HepG2 (cell line): ENCODE measurements around the gene SGK1.

Experiments used
- BHLHE40 ChIP-seq: IDR thresholded peaks from 2 replicates; pipeline ENCODE4 v1.6.1; 2011; ENCODE audit warnings: low read length, improper control_type of control experiment
- ELF1 ChIP-seq: sonication (generic); formaldehyde crosslinking; IDR thresholded peaks from 2 replicates; pipeline ENCODE4 v1.4.0; 2020; ENCODE audit warnings: missing genetic modification reagents
- KLF9 ChIP-seq: IDR thresholded peaks from 2 replicates; pipeline ENCODE4 v1.6.1; 2016; ENCODE audit warnings: low read depth
- MAZ ChIP-seq, 2 experiments: sonication (generic) in 1 of 2; formaldehyde crosslinking in 1 of 2; IDR thresholded peaks; 2 replicates each; pipeline versions ENCODE4 v1.5.0 to v1.6.1; 2012 to 2020; ENCODE audit warnings: low read depth in 2 of 2, mild to moderate bottlenecking in 2 of 2, borderline replicate concordance in 1 of 2, improper control_type of control experiment in 1 of 2, low read length in 1 of 2, missing genetic modification reagents in 1 of 2, moderate library complexity in 1 of 2
- MYC ChIP-seq: sonication (generic); formaldehyde crosslinking; IDR thresholded peaks from 2 replicates; pipeline ENCODE4 v1.9.0; 2021; ENCODE audit warnings: missing genetic modification reagents, borderline replicate concordance
- NONO ChIP-seq, 2 experiments: fragments of 450-650 bp in 1 of 2; sonication (generic) in 1 of 2; formaldehyde crosslinking in 1 of 2; IDR thresholded peaks in 1 of 2; conservative IDR thresholded peaks in 1 of 2; 2 replicates each; pipeline versions ENCODE4 v1.6.1 to v1.8.0; 2017 to 2022; ENCODE audit warnings: mild to moderate bottlenecking in 1 of 2, missing genetic modification reagents in 1 of 2, moderate library complexity in 1 of 2
- SOX6 ChIP-seq, 2 experiments: fragments of 450-650 bp in 1 of 2; sonication (generic) in 1 of 2; formaldehyde crosslinking in 1 of 2; IDR thresholded peaks; 2 replicates each; pipeline versions ENCODE4 v1.4.0 to v1.6.1; 2017 to 2020; ENCODE audit warnings: antibody characterized with exemption in 1 of 2, mild to moderate bottlenecking in 1 of 2, missing genetic modification reagents in 1 of 2
- ZNF430 ChIP-seq: sonication (generic); formaldehyde crosslinking; IDR thresholded peaks from 2 replicates; pipeline ENCODE4 v1.9.0; 2021; ENCODE audit warnings: mild to moderate bottlenecking, missing genetic modification reagents
- ZNF644 ChIP-seq: IDR thresholded peaks from 2 replicates; pipeline ENCODE4 v1.6.1; 2016; ENCODE audit warnings: low read depth
- TF ChIP-seq, protein P1 (sequence below), 2 experiments: IDR thresholded peaks; 2 replicates each; pipeline ENCODE4 v1.6.1; 2011 to 2012; ENCODE audit warnings: low read length in 2 of 2, borderline replicate concordance in 1 of 2, low read depth in 1 of 2, mild to moderate bottlenecking in 1 of 2, moderate library complexity in 1 of 2
- TF ChIP-seq, protein P2 (sequence below): sonication (generic); formaldehyde crosslinking; IDR thresholded peaks from 2 replicates; pipeline ENCODE4 v1.5.0; 2020; ENCODE audit warnings: mild to moderate bottlenecking, missing genetic modification reagents, moderate library complexity
- TF ChIP-seq, protein P3 (sequence below): sonication (generic); formaldehyde crosslinking; IDR thresholded peaks from one replicate; pipeline ENCODE4 v1.5.1; 2020; ENCODE audit warnings: mild to moderate bottlenecking, missing genetic modification reagents; ENCODE audit errors: not compliant biosample characterization
- TF ChIP-seq, protein P4 (sequence below): sonication (generic); formaldehyde crosslinking; IDR thresholded peaks from 2 replicates; pipeline ENCODE4 v1.8.0; 2022; ENCODE audit warnings: mild to moderate bottlenecking, missing genetic modification reagents, borderline replicate concordance

DNA sequence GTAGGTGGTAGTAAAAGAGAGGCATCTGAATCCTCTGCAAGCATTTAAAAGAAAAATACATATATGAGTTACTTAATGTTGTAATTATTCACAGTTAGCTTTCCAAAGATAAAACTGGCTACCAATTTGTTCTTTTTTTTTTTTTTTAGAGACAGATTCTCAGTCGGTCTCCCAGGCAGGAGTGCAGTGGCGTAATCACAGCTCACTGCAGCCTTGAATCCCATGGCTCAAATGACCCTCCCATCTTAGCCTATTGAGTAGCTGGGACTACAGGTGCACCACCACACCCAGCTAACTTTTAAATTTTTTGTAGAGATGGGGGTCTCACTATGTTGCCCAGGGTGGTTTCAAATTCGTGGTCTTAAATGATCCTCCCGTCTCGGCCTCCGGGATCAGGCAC is 36.5 kb downstream of the SGK1 start:
- TF ChIP-seq MYC (CRISPR knock-in tag), result no peak
- TF ChIP-seq, protein P1, sequence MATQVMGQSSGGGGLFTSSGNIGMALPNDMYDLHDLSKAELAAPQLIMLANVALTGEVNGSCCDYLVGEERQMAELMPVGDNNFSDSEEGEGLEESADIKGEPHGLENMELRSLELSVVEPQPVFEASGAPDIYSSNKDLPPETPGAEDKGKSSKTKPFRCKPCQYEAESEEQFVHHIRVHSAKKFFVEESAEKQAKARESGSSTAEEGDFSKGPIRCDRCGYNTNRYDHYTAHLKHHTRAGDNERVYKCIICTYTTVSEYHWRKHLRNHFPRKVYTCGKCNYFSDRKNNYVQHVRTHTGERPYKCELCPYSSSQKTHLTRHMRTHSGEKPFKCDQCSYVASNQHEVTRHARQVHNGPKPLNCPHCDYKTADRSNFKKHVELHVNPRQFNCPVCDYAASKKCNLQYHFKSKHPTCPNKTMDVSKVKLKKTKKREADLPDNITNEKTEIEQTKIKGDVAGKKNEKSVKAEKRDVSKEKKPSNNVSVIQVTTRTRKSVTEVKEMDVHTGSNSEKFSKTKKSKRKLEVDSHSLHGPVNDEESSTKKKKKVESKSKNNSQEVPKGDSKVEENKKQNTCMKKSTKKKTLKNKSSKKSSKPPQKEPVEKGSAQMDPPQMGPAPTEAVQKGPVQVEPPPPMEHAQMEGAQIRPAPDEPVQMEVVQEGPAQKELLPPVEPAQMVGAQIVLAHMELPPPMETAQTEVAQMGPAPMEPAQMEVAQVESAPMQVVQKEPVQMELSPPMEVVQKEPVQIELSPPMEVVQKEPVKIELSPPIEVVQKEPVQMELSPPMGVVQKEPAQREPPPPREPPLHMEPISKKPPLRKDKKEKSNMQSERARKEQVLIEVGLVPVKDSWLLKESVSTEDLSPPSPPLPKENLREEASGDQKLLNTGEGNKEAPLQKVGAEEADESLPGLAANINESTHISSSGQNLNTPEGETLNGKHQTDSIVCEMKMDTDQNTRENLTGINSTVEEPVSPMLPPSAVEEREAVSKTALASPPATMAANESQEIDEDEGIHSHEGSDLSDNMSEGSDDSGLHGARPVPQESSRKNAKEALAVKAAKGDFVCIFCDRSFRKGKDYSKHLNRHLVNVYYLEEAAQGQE (IDR thresholded peaks at IDR 0.05; ENCODE audit: borderline replicate concordance in 1 of 2, low read depth in 1 of 2, low read length in 2 of 2), result no peak
- TF ChIP-seq, protein P2, sequence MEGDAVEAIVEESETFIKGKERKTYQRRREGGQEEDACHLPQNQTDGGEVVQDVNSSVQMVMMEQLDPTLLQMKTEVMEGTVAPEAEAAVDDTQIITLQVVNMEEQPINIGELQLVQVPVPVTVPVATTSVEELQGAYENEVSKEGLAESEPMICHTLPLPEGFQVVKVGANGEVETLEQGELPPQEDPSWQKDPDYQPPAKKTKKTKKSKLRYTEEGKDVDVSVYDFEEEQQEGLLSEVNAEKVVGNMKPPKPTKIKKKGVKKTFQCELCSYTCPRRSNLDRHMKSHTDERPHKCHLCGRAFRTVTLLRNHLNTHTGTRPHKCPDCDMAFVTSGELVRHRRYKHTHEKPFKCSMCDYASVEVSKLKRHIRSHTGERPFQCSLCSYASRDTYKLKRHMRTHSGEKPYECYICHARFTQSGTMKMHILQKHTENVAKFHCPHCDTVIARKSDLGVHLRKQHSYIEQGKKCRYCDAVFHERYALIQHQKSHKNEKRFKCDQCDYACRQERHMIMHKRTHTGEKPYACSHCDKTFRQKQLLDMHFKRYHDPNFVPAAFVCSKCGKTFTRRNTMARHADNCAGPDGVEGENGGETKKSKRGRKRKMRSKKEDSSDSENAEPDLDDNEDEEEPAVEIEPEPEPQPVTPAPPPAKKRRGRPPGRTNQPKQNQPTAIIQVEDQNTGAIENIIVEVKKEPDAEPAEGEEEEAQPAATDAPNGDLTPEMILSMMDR (CRISPR knock-in tag), result no peak
- no peak for TF ChIP-seq ZNF644 (CRISPR knock-in tag)
- TF ChIP-seq ZNF430 (CRISPR knock-in tag), result no peak
- no peak for TF ChIP-seq MAZ (IDR thresholded peaks at IDR 0.05; ENCODE audit: borderline replicate concordance, low read depth, low read length)
- no peak for TF ChIP-seq MAZ (CRISPR knock-in tag; IDR thresholded peaks at IDR 0.05; ENCODE audit: low read depth)
- TF ChIP-seq BHLHE40, result no peak
- TF ChIP-seq SOX6 (IDR thresholded peaks at IDR 0.05), result no peak
- no peak for TF ChIP-seq SOX6 (CRISPR knock-in tag; IDR thresholded peaks at IDR 0.05)
- no peak for TF ChIP-seq ELF1 (CRISPR knock-in tag)
- no peak for TF ChIP-seq KLF9 (CRISPR knock-in tag)
- TF ChIP-seq NONO (IDR thresholded peaks at IDR 0.05), result no peak
- TF ChIP-seq NONO (CRISPR knock-in tag; conservative IDR thresholded peaks at IDR 0.05), result no peak
- TF ChIP-seq, protein P3, sequence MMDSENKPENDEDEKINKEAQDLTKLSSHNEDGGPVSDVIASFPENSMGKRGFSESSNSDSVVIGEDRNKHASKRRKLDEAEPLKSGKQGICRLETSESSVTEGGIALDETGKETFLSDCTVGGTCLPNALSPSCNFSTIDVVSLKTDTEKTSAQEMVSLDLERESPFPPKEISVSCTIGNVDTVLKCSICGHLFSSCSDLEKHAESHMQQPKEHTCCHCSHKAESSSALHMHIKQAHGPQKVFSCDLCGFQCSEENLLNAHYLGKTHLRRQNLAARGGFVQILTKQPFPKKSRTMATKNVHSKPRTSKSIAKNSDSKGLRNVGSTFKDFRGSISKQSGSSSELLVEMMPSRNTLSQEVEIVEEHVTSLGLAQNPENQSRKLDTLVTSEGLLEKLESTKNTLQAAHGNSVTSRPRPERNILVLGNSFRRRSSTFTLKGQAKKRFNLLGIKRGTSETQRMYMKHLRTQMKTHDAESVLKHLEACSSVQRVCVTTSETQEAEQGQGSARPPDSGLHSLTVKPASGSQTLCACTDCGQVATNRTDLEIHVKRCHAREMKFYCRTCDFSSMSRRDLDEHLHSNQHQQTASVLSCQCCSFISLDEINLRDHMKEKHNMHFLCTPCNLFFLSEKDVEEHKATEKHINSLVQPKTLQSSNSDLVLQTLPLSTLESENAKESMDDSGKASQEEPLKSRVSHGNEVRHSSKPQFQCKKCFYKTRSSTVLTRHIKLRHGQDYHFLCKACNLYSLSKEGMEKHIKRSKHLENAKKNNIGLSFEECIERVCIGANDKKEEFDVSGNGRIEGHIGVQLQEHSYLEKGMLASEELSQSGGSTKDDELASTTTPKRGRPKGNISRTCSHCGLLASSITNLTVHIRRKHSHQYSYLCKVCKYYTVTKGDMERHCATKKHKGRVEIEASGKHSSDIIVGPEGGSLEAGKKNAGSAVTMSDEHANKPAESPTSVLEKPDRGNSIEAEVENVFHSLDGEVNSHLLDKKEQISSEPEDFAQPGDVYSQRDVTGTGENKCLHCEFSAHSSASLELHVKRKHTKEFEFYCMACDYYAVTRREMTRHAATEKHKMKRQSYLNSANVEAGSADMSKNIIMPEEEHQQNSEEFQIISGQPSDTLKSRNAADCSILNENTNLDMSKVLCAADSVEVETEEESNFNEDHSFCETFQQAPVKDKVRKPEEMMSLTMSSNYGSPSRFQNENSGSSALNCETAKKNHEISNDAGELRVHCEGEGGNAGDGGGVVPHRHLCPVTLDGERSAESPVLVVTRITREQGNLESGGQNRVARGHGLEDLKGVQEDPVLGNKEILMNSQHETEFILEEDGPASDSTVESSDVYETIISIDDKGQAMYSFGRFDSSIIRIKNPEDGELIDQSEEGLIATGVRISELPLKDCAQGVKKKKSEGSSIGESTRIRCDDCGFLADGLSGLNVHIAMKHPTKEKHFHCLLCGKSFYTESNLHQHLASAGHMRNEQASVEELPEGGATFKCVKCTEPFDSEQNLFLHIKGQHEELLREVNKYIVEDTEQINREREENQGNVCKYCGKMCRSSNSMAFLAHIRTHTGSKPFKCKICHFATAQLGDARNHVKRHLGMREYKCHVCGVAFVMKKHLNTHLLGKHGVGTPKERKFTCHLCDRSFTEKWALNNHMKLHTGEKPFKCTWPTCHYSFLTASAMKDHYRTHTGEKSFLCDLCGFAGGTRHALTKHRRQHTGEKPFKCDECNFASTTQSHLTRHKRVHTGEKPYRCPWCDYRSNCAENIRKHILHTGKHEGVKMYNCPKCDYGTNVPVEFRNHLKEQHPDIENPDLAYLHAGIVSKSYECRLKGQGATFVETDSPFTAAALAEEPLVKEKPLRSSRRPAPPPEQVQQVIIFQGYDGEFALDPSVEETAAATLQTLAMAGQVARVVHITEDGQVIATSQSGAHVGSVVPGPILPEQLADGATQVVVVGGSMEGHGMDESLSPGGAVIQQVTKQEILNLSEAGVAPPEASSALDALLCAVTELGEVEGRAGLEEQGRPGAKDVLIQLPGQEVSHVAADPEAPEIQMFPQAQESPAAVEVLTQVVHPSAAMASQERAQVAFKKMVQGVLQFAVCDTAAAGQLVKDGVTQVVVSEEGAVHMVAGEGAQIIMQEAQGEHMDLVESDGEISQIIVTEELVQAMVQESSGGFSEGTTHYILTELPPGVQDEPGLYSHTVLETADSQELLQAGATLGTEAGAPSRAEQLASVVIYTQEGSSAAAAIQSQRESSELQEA, result no peak
- TF ChIP-seq, protein P4, sequence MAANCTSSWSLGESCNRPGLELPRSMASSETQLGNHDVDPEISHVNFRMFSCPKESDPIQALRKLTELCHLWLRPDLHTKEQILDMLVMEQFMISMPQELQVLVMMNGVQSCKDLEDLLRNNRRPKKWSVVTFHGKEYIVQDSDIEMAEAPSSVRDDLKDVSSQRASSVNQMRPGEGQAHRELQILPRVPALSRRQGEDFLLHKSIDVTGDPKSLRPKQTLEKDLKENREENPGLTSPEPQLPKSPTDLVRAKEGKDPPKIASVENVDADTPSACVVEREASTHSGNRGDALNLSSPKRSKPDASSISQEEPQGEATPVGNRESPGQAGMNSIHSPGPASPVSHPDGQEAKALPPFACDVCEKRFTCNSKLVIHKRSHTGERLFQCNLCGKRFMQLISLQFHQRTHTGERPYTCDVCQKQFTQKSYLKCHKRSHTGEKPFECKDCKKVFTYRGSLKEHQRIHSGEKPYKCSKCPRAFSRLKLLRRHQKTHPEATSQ (CRISPR knock-in tag), result no peak
